Measurements from ENCODE around the gene NANP.
"Not testable (repeated sequence)": the region's sequence is repeated elsewhere in the genome, so short reads cannot be mapped to it uniquely, and the experiment has no call there.

NANP gene

DNA sequence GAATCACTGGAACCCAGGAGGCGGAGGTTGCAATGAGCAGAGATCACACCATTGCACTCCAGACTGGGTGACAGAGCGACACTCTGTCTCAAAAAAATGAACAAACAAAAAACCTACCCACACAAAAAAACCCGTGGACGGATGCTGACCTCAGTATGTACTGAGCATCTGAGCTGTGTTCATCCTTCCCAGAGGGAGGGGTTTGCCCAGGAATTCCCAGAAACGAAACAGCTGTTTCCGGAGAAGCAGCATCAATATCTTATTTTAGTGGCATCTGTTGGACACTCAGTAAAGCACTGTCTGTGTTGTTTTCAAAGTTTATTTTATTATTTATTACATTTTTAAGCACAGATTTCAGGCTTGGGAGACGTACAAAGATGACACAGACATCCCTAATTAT, 18.7 kb downstream of the NANP start:
- no peak for DNase-seq

DNA sequence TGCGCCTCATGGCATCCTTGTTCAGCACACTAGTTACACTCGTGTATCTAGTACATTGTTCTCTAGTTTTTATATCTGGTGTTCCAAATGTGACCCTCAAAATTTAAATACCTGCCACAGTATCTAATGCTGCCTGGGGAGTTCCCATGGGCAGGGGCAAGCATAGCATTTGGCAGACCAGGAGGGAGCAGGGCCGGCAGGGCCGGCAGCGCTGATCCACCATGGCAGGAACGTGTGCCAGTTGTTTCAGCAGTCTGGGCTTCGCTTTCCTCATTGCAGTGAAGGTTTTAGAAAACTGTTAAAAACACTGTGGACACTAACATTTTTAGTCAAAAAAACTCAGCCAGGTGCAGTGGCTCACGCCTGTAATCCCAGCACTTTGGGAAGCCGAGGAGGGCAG, 19.2 kb downstream of the NANP start:
- no peak for DNase-seq

DNA sequence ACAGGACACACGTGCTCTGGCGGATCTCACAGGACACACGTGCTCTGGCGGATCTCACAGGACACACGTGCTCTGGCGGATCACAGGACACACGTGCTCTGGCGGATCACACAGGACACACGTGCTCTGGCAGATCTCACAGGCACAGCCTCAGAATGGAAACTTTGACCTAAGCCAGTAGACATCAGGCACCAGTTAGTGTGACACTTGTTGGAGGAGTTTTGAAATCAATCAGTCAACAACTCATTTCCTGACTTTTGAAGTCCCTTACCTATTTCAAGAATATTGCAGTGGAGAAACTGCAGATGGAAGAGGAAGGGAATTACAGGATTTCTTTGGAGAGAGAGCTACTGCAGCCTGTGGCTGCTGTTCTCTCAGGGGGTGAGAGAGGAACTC, 20.9 kb downstream of the NANP start:
- not testable (repeated sequence) for DNase-seq

DNA sequence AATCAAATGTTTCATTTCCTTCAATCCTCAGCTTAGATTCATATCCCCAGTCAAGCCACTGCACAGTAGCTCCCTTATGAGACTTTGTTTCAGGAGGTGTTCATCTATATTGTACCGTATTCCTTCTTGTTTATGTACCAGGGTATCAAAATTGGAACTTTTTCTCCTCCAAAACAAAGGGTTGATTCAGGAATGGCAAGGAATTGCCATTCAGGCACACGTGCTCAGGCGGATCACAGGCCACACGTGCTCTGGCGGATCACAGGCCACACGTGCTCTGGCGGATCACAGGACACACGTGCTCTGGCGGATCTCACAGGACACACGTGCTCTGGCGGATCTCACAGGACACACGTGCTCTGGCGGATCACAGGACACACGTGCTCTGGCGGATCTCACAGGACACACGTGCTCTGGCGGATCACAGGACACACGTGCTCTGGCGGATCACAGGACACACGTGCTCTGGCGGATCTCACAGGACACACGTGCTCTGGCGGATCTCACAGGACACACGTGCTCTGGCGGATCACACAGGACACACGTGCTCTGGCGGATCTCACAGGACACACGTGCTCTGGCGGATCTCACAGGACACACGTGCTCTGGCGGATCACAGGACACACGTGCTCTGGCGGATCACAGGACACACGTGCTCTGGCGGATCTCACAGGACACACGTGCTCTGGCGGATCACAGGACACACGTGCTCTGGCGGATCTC, 21.5 kb downstream of the NANP start:
- DNase-seq, result not testable (repeated sequence)

DNA sequence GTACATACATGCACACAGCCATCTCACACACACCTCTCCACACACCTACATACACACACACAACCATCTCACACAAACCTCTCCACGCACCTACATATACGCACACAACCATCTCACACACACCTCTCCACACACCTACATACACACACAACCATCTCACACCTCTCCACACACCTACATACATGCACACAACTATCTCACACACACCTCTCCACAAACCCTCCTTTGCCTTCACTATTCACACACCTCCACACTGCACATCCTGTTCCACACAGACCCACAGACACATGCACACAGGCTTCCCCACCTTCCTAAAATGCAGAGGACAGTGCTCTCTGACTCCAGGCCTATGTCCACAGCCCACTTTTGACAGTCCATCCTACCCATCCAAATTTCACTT, 22.2 kb downstream of the NANP start:
- no peak for DNase-seq

DNA sequence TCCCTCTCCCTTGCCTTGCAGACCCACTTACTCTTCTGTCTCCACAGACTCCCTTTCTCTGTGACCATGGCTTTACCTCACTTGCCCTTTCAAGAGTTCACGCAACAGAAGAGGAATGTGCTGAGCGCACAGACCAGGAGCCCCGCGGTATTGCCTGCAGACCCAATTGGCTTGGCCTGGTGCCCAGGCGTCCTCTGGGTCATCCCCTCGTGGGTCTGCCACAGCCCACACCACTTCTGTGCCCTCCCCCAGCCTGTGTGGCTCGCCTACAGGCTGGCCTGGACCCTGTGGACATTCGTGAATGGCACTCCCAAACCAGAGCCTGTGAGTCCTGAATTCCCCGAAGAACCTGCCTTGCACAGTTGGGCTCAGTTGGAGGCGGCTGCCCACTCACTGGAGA, 23.2 kb downstream of the NANP start:
- no peak for DNase-seq

DNA sequence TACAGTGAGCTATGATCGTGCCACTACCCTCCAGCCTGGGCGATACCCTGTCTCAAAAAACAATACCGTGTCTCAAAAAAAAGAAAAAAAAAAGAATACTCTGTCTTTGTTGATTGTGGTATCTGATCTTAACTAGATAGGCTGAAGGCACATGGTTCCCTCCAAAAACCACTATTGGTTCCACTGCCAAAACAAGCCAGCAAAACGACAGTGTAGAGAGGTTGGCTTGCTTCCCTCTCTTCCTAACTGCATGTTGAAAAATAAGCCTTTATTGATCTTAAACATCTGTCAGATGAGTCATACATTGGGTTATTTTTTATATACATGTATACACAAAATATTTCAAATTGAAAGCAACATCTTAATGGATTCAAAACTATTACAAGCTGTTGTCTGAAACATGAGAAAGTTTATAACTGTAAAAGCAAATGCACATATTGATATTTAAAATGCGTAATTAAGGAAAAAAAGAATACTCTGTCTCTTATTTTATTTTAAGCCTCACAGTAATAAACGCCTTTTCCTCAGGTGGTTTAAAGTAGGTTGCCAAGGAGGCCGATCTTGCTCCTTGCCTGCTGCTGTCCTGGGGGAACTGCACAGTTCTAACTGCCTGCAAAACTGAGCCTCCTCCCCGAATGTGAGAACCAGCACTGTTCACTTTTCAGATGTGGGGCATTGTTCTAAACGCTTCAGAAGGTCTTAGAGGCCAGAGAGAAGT, 31.5 kb downstream of the NANP start:
- DNase-seq, result no peak

DNA sequence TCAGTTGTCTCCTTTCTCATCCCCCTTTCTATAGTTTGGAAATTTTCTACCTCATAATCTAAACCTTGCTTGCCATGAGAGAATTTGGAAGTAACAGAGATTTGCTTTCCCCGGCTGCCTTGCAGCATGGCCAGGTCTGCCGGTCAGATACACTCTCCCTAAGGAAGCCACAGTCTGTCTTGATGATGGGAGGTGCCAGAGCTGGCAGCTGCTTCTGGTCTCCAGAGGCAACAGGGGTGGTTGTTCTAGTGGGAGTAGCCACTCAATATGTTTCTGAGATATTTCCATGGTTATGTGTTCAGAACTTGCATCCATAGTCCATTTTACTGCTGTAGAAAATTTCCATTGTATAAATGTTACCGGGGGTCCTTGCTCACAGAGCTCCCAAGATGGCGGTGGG, 33.0 kb downstream of the NANP start:
- DNase-seq, result not testable (repeated sequence)

DNA sequence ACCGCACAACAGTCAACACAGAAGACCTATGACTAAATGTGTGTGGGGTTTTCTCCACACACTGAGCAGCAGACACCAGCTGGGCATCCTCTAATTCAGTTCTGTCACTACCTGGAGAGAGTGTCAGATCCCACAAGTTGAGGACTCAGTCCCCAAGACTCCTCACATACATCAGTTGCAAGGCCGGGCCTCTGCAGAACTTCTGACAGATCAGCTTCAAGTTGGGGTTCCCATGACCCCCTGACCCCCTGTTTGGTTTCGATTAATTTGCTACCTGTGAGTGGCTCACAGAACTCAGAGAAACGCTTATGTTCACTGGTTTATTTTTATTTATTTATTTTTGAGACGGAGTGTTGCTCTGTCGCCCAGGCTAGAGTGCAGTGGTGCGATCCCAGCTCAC, 35.3 kb downstream of the NANP start:
- no peak for DNase-seq

DNA sequence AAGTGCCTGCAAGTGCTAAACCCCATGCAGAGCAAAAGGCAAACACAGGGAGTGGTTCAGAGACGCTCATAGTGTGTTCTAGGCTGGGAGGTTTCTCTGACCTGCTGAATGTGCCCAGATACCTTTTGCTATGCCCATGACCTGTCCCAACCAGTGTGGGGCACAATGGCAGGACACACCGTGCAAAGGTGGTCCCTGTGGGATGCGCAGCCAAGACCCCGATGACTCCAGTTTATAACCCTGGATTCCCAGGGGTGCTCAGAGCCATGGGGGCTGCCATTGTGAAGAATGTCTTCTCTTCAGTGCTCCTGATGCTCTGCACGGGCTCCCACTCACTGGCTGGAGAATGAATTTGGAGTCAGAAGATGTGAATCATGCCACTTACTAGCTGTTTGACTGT, 36.3 kb downstream of the NANP start:
- no peak for DNase-seq

DNA sequence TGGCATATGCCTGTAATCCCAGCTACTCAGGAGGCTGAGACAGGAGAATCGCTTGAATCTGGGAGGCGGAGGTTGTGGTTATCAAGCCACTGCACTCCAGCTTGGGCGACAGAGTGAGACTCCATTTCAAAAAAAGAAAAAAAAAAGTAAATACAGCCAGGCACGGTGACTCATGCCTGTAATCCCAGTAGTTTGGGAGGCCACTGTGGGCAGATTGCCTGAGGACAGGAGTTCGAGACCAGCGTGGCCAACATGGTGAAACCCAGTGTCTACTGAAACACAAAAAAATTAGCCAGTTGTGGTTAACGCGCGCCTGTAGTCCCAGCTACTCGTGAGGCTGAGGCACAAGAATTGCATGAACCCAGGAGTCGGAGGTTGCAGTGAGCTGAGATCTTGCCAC, 36.9 kb downstream of the NANP start:
- DNase-seq, result no peak

DNA sequence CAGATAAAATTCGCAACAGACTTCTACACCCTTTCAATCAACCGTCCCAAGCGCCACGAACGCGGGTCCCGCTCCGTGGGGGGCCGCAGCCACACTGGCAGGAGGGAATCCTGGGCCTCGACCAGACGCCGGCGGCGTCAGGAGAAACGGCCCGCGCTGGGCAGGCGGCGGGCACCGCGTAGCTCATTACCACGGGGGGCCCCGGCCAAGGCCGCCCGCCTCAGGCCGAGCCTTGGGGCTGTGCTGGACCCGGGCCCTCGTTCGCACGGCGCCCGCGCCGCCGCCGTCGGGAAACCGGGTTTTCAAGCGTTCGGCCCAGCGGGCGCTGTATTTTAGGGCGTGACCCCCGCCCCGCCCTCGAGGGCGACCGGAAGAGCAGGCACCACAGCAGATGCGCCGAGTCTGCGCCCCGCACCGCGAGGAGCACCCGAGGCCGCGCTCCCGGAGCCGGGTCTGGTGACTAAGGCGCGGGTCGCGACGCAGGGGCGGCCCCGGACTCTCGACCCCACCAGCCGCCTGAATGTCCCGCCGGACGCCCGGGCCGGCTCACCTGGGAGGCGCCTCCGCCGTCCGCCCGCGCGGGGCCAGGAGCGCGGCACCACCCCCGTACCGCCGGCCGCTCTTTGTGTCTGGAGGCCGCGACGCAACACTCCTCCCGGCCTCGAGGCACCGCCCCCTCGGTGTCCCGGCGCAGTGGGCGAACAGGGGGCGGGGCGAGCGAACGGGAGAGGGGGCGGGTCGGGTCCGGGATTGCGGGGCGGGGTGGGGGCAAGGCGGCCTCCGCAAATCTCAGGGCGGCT, 38.7 kb downstream of the NANP start, which contains the start of gene NINL:
Gene NINL (minus strand): TSS at position 627 of the 800 bp plus-strand sequence. CDS start 58,944 bp downstream, outside the sequence.
- DNase-seq, result peak; percentile 69

DNA sequence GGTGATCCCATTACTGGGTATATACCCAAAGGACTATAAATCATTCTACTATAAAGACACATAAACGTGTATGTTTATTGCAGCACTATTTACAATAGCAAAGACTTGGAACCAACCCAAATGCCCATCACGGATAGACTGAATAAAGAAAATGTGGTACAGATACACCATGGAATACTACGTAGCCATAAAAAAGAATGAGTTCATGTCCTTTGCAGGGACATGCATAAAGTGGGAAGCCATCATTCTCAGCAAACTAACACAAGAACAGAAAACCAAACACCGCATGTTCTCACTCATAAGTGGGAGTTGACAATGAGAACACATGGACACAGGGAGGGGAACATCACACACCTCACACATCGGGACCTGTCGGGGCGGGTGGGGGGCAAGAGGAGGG, 40.2 kb downstream of the NANP start:
- DNase-seq, result not testable (repeated sequence)

DNA sequence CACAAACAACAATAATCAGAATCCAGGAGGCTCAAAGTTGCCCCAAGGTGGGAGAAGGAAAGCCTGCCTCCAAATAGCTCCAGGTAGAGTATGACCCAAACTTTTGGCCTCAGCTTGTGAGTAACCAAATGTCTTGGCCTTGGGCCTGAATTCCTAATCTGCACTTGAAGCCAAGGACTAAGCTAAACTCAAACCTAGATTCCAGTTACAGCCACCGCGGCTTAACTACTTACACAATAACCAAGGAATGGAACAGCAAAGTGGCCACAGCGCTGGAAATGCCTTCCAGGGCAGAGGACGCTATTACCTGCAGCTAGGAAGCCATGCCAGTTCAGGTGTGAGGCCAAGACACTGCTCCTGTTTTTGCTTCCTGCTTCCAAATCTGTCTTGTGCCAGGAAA, 43.1 kb downstream of the NANP start:
- no peak for DNase-seq

DNA sequence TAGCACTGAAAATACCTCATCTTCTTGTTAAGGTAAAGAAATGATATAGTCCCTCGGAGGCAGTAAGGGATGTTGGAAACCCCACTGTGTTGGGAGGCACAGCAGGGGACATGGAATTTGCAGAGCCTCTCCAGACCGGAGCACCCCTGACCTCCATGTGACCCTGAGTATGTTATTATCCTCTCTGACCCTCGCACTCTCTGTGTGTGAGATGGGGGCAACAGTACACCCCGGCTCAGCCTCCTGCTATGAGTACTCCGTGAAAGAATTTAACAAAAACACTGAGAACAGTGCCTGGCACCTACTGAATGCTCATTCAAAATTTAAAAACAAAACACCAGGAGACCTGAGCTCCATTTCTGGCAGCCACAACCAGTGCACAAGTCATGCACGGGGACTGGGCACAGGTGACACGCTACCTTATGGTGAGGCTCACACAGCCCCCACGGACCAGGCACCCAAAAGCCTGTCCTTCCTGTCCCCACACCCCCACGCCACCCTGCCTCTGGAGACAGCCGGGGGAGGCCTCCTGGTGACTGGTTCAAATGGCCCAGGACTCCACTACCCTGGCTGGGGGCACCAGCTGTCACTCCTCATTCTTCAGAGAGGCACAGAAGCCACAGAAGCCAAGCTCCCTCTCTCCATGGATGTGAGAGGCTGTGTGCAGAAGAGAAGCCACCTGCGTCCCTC, 44.6 kb downstream of the NANP start:
- no peak for DNase-seq

DNA sequence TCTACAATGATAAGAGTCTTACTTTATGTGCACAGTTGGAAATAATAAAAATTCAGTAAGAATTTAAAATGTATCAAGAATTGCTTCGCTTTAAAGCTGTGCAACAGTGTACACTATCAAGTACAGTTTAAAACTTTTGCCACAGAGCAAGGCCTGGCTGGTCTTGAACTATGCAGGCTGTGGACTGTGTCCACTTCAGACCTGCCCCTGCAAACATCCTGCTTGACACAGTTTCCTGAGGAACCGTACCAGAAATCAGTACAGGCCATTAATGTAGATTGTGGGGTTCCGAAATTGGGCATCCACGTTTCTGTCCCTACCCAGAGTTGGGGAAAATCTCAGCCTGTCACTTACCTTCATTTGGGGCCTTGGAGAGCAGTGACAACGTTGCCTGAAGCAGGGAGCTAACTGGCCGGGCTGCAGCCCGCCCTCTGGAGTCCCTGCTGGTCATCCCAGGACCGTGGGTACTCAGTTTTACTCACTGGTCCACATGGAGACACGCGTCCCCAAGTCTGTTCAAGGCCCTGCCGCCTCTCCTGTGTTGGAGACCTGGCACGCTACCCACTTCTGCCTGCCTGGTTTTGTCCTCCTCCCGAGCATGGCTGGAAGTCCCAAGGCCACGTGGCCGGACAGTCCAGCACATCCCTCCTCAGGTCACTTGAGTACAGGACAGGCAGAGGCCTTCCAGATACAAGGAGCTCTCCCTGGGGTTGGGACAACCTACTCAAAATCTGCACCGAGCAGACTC, 46.9 kb downstream of the NANP start:
- no peak for DNase-seq

DNA sequence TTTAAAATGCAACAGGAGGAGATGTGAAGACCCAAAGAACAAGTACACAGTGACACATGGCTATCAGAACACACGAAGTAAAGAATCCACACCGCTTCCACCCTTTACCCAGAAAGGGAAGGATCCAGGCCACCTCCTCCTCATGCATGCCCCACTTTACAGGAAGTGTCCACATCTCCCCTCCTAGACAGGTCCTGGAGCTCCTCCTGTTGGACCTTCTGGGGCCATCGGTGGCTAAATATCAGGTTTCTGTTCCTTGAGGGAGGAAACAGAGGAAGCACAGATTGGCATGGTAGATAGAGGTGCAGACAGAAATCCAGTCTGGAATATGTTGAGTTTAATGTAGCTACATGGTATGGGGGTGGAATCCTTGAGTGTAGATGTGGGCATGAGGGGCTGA, 49.4 kb downstream of the NANP start:
- no peak for DNase-seq

DNA sequence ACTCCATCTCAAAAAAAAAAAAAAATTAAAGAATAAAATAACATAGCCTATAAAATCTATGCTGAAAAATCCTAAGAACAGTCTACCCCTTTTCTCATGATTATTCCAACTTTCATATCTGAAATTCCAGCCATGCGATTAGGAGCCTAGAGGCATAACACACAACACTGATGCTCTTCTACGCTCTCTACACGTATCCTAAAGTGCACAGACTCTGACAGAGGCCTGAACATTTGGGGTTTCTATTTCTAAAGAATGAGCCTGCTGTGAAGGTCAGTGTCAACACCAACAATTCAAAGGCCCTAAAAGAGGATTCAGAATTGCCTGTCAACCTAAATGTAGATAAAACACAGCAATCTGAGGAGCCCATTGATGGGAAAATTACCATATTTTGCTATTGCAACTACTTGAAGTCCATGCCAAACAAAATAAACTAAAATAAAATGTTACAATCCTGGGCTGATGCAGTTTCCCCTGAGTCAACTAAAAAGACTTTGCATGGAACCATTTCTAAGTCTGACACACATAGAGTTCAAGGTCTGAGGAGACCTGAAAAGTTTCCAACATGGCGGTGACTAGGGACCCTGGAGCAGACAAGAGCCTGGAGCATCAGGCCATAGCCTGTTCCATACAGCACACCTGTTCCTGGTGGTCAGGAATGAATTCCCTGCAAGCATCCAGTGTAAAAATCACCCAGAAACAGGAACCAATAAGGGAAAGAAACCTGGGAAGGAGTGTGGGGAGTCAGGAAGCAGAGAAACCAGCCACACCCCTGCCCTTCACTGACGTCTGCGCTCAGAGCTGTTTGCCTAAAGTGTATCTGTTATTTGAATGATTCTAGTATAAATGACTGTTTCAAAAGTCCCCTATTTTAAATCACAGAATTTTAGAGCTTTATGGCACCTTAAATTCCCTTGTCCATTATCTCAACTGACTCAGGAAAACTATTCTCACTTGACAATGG, 50.2 kb downstream of the NANP start:
- DNase-seq, result no peak

DNA sequence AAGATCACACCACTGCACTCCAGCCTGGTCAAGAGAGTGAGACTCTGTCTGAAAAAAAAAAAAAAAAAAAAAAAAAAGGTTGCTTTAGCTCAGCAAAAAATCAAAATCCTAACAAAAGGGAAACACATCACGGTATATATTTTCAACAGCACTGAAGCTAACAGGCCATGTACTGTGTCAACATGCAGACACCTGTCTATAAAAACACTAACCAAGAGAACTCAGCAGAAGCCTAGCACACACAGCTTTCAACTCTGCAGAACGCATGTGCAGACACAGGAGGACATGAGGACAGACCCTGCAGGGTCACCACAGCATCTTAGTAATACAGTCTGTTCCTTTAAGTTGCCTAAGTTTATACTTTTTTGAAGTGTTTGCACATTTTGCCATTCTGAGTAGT, 52.0 kb downstream of the NANP start:
- DNase-seq, result no peak

DNA sequence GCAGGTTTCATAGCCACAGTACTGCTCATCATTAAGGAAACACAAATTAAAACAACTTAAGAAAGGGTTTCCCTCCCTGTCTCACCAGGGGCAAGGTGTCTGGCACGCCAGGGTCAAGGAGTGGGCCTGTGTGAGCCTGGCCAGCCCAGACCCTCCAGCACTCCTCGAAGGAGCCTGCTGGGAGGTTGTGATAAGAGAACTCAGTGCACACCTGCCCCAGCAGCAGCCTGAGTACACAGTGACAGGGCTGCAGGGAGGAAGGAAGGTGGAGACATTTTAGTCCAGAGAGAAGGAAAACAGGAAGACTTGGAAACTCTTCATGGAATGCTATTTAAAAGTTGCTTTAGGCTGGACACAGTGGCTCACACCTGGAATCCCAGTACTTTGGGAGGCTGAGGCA, 52.6 kb downstream of the NANP start:
- DNase-seq, result no peak

DNA sequence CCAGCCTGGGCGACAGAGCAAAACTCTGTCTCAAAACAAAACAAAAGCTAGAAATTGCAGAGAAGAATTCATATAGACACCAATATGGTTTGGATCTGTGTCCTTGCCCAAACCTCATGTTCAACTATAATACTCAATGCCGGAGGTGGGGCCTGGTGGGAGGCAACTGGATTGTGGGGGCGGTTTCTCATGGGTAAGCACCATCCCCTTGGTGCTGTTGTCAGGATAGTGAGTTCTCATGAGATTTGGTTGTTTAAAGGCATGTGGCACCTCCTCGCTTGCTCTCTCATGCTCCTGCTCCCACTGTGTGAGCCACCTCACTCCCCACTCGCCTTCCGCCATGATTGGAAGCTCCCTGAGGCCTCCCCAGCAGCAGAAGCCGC, 53.7 kb downstream of the NANP start:
- no peak for DNase-seq
